Limb (tissue), 2 donors: Measurements from ENCODE around the gene CAMSAP1.

Source experiments
- DNase-seq, 2 donors: peaks; one replicate each; pipeline ENCODE4 v3.0.0-alpha.2; 2016; ENCODE audit errors: extremely low spot score in 2 of 2

The CAMSAP1 gene

DNA sequence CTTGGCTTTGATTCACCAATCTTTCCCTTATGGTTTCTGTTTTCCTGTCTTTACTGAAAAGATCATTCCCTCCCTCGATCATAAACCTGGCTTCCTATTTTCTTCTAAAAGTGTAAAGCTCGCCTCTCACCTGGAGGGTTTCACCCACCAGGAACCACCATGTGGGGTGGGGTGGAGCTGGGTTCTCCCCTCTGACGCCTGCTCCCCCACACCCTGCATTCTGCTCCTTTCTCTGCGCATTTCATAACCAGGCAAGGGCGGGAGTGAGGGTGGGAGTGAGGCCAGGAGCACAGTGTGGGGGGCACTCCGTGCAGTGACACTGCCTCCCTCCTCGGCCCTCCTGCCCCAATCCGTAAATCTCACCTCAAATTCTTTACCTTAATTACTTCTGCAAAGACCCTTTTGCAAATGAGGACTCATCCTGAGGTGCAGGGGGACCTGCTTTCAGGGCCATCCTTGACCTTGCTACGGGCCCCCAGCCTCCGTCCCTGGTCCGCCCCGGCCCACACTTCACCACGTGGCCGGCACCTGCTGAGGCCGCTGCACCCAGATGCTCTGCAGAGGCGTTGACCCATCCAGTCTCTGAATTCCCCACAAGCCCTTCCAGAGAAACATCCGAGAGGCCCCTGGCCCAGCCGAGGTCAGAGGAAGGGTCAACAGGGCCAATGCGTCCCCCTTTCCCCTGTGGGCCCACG lies 146.0 kb downstream of the CAMSAP1 start:
- no peak for DNase-seq

DNA sequence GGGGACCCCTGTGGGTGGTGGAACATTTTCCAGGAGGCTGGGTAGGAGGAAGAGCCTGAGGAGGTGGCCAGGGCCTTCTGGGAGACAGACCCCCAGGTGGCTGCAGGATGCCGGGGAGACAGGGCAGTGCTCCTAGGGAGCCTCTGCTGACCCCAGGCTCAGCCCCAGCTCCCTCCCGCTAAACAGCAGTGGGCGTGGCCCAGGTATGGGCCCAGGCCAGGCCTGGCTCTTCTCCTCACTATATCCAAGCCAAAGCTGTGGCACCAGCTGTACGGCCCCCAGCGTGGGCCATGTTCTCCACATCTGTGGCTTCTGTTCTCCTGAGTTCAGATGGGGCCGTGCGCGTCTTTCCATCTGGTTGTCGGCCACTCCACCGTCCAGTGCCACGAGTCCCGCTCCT lies 146.9 kb downstream of the CAMSAP1 start:
- DNase-seq: no peak

DNA sequence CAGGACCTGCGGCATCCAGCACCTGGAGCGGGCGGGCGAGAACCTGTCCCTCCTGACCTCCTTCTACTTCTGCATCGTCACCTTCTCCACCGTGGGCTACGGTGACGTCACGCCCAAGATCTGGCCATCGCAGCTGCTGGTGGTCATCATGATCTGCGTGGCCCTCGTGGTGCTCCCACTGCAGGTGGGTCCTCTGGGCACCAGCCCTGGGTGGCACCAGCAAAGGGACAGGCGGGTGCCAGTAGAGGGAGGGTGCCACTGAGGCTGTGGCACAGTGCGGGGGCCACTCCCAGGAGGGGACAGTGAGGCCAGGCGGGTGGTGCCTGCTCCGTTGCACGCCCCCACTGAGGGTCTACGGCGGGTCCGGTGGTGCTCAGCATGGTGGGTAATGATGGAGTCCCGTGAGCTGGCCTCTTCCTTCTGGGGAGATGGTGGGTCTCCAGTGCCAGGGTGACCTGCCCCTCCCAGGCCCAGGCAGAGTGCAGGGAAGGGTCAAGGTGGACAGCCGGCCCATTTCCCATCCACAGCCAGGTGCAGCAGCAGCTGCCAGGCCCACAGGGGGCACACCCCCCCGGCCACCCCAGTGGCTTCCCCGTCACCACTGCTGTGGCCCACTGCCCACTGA lies 147.6 kb downstream of the CAMSAP1 start:
- DNase-seq: no peak

DNA sequence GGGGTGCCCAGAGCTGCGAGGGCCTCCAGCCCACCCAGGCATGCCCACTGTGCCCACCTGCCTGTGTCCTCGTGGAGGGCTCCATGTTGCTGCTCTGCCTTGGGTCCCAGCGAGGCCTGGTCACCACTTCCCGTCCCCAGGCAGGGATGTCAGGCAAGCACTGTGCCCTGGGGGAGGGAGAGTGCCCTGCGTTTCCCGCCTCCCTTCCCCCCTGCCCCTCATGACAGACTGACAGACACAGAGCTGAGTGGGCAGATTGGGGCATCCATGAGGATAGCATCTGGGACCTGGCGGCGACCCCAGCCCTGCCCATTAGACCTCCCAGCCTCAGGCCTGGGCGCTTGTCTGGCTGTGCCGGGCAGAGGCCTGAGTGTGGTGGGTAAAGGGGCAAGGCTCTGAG lies 148.5 kb downstream of the CAMSAP1 start:
- DNase-seq: no peak
